Stimulated activated CD4-positive, alpha-beta T cell treated with anti-CD3 and anti-CD28 coated beads, TNF-alpha, amount 100 ng/mL, for 4 hours (primary cell): ENCODE measurements around the gene TKT.
"Not testable (repeated sequence)": the region's sequence is repeated elsewhere in the genome, so short reads cannot be mapped to it uniquely, and the experiment has no call there.

Experiments used
- DNase-seq, 3 experiments: peaks; one replicate each; pipeline ENCODE4 v3.0.0-alpha.2; 2020; ENCODE audit warnings: low read depth in 3 of 3

TKT gene

GRCh38 chr3:53259427-53260259 lies 3.8 kb upstream of the TKT start:
- no peak for DNase-seq

GRCh38 chr3:53258600-53259426 lies 3.0 kb upstream of the TKT start:
- no peak for DNase-seq

DNA sequence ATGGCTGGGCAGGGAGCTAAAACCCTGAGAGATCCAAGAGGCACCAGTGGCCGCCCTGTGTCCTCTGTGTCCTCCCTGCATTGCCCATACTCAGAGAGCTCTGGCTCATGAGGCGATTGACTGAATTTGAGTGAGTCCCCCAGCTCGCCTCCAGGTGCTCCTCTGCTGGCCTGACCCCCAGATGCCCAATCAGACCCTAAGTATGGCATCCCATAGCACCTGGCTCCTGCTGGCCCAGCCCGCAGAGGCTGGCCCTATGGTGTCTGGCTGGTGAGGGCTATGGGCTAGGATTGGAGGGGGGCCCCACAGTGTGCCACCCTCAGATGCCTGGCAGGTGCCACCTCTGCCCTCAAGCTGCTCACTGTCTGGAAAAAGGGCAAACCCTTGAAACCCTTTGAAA lies 1.6 kb upstream of the TKT start:
- DNase-seq = no peak

DNA sequence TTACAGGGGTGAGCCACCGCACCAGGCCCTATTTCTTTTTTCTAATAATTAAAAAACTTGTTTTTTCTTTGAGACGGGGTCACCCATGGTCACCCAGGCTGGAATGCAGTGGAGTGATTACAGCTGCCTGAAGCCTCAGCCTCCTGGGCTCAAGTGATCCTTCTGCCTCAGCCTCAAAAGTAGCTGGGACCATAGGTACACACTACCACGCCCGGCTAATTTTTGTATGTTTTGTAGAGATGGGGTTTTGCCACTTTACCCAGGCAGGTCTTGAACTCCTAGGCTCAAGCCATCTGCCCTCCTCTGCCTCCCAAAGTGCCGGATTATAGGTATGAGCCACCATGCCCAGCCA lies 858 bp upstream of the TKT start:
- DNase-seq = no peak

GRCh38 chr3:53255423-53255774 lies 423 bp downstream of the TKT start:
- peak in 2 of 3 experiments; percentile 21 to 41 for DNase-seq

- DNase-seq = peak in 2 of 3 experiments; percentile 3 to 5
These were observed 1.1 kb downstream of the TKT start for GRCh38 chr3:53254509-53255422.

DNA sequence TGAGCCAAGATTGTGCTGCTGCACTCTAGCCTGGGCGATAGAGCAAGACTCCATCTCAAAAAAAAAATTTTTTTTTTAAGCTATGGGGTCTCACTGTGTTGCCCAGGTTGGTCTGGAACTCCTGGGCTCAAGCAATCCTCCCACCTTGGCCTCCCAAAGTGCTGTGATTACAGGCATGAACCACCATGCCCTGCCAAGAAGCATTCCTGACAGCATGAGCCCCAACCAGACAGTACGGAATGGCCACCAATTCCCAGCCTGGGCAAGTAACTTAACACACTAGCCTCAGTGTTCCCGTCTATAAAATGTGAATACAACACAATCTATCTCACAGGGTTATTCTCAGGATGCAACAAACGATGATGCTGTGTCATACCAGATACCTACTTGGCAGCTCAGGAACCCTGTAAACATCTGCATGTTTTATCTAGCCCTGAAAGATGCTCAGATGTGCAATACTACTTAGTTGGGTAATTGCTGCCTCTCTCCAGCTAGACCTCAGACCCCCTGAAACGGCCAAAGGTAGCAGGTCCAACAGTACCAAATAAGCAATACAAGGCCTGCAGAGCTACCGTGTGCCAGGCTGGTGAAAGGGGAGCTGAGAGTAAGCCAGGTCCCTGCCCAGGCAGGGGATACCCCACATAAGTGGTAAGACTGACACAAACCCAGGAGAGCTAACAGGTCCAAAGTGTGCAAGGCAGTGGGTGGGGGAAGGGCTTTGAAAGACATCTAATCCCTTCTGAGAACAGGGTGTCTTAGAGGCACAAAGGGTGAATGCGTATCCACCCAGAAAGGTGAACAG lies 1.9 kb downstream of the TKT start:
- DNase-seq = no peak

- DNase-seq = not testable (repeated sequence)
These were observed 2.9 kb downstream of the TKT start for GRCh38 chr3:53252947-53253322.

- DNase-seq = no peak
These were observed 3.5 kb downstream of the TKT start for GRCh38 chr3:53252096-53252946.

DNA sequence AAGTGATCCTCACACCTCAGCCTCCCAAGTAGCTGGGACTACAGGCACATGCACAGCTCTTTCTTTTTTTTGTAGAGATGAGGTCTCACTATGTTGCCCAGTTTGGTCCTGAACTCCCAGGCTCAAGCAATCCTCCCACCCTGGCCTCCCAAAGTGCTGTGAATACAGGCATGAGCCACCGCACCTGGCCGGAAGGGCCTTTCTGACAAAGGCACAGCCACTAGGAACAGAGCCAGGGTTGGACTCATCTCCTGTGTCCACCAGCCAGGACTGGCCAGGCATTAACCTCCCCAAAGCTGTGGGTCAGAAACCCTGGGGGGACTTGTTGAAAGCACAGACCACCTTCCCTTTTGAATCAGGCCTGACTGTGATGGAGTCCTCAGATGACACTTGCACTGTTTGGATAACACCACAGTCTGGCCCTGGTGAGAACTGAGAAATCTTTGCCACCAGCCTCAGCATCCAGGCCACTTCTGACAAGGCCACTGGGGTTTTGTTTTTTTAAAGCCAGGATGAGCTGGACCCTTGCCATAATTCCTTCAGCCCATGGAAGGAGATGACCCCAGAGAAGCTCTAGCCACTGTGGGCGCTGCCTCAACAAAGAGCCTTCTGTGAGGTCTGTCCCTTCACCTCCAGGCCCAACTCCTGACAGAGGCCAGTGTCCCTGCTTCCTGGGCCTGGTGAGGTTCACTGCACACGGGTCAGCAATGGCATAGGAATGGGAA lies 4.8 kb downstream of the TKT start:
- no peak for DNase-seq

GRCh38 chr3:53250453-53250852 lies 5.4 kb downstream of the TKT start:
- no peak for DNase-seq

- no peak for DNase-seq
These were observed 7.7 kb downstream of the TKT start for GRCh38 chr3:53248161-53248560.

DNA sequence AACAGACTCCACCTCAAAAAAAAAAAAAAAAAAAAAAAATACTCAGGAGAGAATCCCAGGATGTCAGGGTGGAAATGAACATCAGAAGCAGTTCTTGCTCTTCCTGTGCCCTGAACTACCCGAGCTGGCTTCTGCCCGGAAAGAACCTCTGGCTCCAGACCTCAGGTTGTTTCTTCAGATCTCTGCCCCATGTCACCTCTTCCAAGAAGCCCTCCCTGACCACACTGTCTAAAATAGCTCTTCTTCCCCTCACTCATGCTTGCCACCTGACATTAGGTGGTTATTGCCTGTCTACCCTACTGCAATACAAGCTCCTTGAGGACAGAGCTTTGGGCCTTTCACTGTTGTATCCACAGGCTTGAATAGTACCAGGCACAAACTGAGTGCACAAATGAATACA lies 8.2 kb downstream of the TKT start:
- no peak for DNase-seq

- no peak for DNase-seq
These were observed 11.6 kb downstream of the TKT start for GRCh38 chr3:53244271-53244670.

DNA sequence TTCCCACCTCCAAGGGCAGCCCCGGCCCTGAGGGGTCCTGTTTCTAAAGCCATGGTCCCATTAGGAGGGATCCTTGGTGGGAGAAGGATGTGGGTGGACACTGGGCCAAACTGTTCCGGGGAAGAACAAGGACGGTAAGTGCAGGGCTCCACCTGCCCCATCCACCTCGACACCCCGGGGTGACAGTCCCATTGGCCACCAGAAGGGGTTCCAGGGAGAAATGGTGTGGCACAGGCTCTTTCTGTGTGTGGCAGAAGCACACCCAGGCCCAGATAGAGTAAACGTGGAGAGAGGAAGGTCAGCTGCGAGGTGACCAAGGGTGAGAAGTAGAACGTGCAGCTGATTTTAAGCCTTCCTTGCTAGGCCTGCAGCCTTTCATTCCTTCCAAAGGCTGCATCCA lies 12.0 kb downstream of the TKT start:
- DNase-seq = no peak

DNA sequence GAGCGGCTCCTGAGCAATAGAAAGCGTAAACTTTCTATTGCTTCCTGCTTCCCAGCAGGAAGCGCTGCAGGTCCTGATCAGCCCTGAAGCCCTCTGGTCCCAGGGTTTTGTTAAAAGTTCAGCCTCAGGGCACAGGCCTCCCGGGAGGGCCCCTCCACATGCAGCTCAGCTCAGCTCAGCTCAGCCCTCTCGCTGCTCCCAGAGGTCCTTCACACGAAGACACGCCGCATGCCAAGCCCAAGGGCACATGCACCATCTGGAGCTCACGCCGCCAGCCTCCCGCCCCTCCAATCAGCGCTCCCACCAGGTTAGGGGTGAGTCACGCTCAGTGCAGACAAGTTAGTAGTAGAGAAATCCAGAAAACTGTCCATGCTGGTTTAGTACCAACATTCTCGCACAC lies 12.7 kb downstream of the TKT start:
- no peak for DNase-seq

DNA sequence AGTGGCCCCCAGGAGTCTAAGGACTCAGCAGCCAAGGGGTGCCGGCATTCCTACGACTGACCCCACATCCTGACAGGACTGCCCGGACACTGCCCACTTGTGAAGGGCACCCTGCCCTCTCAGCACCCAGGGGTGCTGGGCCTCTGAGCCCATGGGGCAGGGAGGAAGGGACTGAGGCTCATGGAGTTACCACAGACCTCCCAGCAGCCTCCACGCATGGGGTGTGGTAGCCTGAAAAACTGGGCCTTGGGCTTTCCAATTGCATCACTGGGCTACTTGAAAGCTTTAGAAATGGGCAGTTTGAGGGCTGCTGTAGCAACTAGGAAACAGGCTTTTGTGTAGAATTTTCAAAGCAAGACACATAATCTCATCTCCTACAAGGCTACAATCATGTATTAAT lies 13.2 kb downstream of the TKT start:
- DNase-seq = no peak

GRCh38 chr3:53242155-53242554 lies 13.7 kb downstream of the TKT start:
- DNase-seq = no peak
